Activated T-cell treated with anti-CD3 and anti-CD28 coated beads, Interleukin-2, amount 50 U/mL, for 4 hours (primary cell): ENCODE results near the gene UBP1. TPM values are rescaled to one million over a fixed set of nuclear protein-coding genes. Genes with fewer than 3 reads are reported as not detected.
A peak's percentile ranks its signal among the peaks of the same experiment; 100 is the strongest.
"Not testable (repeated sequence)": the region's sequence is repeated elsewhere in the genome, so short reads cannot be mapped to it uniquely, and the experiment has no call there.

Source experiments
- ATAC-seq, 2 donors: fragments of 200-7000 bp; cut with Tn5 transposase; one replicate each; pipeline ENCODE4 v1.10.0; 2021
- DNase-seq: peaks from one replicate; pipeline ENCODE4 v3.0.0-alpha.2; 2020
- H3K27me3 Mint-ChIP-seq: one replicate; pipeline ENCODE4 v1.8.0; 2021; ENCODE audit warnings: low read depth, mixed read lengths
- H3K36me3 Mint-ChIP-seq: one replicate; pipeline ENCODE4 v1.8.0; 2022; ENCODE audit warnings: mixed read lengths; ENCODE audit not compliant: insufficient read depth
- H3K4me1 Mint-ChIP-seq: one replicate; pipeline ENCODE4 v1.8.0; 2021; ENCODE audit warnings: low read depth, mixed read lengths
- H3K4me3 Mint-ChIP-seq: one replicate; pipeline ENCODE4 v1.8.0; 2021; ENCODE audit warnings: mild to moderate bottlenecking, moderate library complexity, mixed read lengths
- H3K9me3 Mint-ChIP-seq: one replicate; pipeline ENCODE4 v1.8.0; 2021; ENCODE audit warnings: mixed read lengths
- total RNA-seq, 3 donors: library from RNA; stranded (reverse); gene quantifications; one replicate each; pipeline ENCODE4 v1.2.1, GENCODE V29; 2021

UBP1 gene
- total RNA-seq, 3 donors from 2014 or later, result 64.2 to 69.7 (median 69.0) TPM

DNA sequence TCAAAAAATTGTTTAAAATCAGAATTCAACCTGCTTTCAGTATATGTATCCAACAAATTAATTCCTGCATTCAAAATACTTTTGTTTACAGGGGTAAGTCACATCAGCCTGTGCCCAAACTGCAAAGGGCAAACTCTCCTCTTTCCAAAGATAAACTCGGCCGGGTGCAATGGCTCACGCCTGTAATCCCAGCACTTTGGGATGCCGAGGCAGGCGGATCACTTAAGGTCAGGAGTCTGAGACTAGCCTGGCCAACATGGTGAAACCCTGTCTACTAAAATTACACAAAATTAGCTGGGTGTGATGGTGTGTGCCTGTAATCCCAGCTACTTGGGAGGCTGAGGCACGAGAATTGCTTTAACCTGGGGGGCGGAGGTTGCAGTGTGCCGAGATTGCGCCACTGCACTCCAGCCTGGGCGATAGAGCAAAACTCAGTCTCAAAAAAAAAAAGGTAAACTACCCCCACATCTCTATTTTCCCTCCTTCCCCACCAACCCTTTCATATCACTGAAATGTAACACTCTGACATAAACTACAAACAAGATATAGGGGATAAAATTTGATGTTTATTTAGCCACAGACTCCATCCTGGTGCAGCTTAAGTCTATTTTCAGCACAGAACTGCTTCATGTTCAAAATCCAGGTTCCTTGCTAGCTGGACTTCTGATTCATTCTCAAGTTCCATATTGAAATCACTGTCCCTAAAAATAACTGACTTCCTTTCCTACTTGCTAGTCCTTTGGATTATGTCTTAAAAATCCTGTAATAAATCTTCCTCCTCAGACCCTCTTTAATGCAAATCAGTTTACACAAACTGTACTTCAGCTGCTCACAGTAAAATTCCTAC lies 15.4 kb downstream of the UBP1 start:
- no peaks in the 10 kb centered on the region for H3K27me3 Mint-ChIP-seq
- no peaks in the 10 kb centered on the region for H3K9me3 Mint-ChIP-seq
- ATAC-seq (no peak), DNase-seq (no peak)
- H3K36me3 Mint-ChIP-seq, result peaks cover 24% of the 10 kb centered on the region
- H3K4me1 Mint-ChIP-seq, result peaks cover 42% of the 10 kb centered on the region
- no peak overlapping the region for H3K4me3 Mint-ChIP-seq

DNA sequence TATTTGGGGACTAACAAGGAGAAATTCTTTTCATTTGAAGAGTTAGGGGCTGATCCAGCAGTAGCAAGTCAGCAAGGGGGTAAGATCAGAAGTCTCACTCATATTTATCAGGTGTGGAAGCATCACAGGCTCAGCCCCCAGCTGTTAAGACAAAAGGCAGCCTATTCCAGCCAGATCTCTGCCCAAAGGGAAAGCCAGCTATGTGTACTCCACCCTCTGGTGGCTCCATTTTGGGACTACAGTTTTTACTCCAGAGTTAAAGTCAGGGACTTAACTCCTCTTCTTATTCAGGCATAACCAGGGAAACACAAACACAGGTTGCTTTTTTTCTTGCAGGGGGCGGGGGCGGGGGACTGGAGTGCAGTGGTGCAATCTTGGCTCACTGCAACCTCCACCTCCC lies 19.2 kb downstream of the UBP1 start:
- no peaks in the 10 kb centered on the region for H3K9me3 Mint-ChIP-seq

DNA sequence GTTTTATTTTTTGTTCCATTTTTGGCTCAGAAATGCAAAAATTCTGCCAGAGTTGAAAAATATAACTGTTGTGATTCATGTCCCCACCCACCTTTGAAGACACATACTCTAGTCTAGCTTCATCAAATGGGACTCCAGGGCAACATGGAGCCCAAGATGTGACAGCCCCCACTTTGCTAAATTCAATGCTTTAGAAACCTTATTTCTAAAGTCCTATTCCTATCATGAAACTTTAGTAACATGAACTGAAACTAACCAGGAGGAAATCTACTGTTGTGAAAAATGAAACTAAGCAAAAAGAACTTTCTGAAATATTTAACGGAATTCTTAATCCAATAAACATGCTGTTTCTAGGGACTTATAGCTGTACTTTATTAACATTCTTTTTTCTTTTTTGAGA lies 20.3 kb downstream of the UBP1 start:
- DNase-seq, result no peak
- no peaks in the 10 kb centered on the region for H3K9me3 Mint-ChIP-seq
- no peak for ATAC-seq
- peaks cover 16% of the 10 kb centered on the region for H3K4me1 Mint-ChIP-seq
- peaks cover 32% of the 10 kb centered on the region for H3K36me3 Mint-ChIP-seq
- no peaks in the 10 kb centered on the region for H3K27me3 Mint-ChIP-seq
- H3K4me3 Mint-ChIP-seq, result no peak overlapping the region

More for the DNA sequence above, 19.2 kb downstream of the UBP1 start:
- Mint-ChIP-seq H3K36me3 (peaks cover 32% of the 10 kb centered on the region), H3K4me1 (peaks cover 19% of the 10 kb centered on the region), H3K4me3 (no peak overlapping the region), H3K27me3 (no peaks in the 10 kb centered on the region)
- ATAC-seq (no peak), DNase-seq (no peak)

DNA sequence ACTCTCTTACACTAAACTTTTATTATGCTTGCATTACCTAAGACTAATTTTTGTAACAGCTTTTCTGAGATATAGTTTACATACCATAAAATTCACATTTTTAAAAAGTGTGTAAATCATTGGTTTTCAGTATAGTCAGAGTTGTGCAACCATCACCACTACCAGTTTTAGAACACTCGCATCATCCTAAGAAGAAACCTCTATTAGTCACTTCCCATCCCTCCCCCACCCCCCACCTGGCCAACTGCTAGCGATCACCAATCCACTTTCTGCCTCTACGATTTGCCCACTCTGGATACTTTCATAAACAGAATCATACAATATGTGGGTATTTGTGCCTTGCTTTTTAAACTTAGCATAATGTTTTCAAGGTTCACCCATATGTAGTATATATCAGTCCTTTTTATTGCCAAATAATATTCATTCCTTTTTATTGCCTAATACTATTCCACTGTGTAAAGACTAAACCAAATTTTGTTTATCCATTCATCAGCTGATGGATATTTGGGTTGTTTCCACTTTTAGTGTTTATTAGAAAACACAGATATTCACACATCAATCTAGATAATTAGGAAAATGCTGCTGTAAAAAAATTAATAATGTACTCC lies 23.0 kb downstream of the UBP1 start:
- ATAC-seq (peak; percentile 46 to 73), DNase-seq (no peak)
- Mint-ChIP-seq H3K4me3 (no peak overlapping the region), H3K27me3 (no peaks in the 10 kb centered on the region), H3K36me3 (peaks cover 46% of the 10 kb centered on the region), H3K9me3 (no peaks in the 10 kb centered on the region), H3K4me1 (peaks cover 15% of the 10 kb centered on the region)

DNA sequence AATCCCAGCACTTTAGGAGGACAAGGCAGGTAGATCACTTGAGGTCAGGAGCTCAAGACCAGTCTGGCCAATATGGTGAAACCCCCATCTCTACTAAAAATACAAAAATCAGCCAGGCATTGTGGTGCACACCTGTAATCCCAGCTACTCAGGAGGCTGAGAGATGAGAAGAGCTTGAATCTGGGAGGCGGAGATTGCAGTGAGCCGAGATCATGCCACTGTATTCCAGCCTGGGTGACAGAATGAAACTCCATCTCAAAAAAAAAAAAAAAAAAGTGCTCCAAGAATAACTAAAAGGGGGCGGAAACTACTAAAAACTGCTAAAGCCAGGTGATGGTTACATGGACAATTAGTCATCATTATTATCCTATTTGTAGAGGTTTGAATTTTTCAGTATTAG lies 29.4 kb downstream of the UBP1 start:
- H3K36me3 Mint-ChIP-seq, result peaks cover 50% of the 10 kb centered on the region
- H3K4me1 Mint-ChIP-seq, H3K27me3 Mint-ChIP-seq, DNase-seq, ATAC-seq, H3K9me3 Mint-ChIP-seq, H3K4me3 Mint-ChIP-seq: not testable (repeated sequence)

DNA sequence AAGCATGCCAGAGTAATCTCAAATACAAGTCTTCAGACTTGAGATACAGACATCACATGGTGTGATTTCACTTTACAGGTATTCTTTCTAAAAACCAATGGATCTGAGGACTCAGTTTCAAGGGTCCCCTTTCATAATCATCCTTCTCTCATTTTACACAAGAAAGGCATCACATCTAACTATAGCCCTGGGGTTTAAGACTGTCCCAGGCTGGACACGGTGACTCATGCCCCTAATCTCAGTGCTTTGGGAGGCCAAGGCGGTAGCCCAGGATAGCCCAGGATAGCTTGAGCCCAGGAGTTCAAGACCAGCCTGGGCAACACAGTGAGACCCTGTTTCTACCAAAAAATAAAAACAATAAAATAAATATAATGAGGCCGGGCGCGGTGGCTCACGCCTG lies 36.4 kb downstream of the UBP1 start:
- H3K27me3 Mint-ChIP-seq, result no peaks in the 10 kb centered on the region
- H3K36me3 Mint-ChIP-seq, result peaks cover 44% of the 10 kb centered on the region
- ATAC-seq (no peak), DNase-seq (no peak)
- no peaks in the 10 kb centered on the region for H3K9me3 Mint-ChIP-seq
- H3K4me3 Mint-ChIP-seq, result no peak overlapping the region
- H3K4me1 Mint-ChIP-seq, result no peaks in the 10 kb centered on the region

DNA sequence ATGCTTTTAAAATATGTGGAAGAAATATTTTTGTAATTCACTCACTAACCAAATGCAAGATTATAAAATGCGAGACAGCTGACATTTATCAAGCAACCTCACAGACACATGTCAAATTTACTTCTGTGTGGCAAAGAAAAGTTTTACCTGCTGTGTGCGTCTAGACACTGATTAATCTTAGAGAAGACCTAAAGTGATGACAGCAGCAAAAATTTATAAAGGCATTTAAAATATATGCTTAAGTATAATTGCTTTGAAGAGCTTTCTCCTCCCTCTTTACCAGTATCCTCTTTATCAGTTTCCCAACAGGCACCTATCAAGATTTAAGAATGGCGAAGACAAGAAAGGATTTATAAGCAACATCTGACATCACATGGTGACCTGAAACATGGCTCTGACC lies 37.3 kb downstream of the UBP1 start:
- ATAC-seq, result no peak
- H3K4me1 Mint-ChIP-seq, result no peaks in the 10 kb centered on the region
- no peaks in the 10 kb centered on the region for H3K9me3 Mint-ChIP-seq
- H3K27me3 Mint-ChIP-seq, result no peaks in the 10 kb centered on the region
- DNase-seq, result no peak
- peaks cover 46% of the 10 kb centered on the region for H3K36me3 Mint-ChIP-seq
- H3K4me3 Mint-ChIP-seq, result no peak overlapping the region

DNA sequence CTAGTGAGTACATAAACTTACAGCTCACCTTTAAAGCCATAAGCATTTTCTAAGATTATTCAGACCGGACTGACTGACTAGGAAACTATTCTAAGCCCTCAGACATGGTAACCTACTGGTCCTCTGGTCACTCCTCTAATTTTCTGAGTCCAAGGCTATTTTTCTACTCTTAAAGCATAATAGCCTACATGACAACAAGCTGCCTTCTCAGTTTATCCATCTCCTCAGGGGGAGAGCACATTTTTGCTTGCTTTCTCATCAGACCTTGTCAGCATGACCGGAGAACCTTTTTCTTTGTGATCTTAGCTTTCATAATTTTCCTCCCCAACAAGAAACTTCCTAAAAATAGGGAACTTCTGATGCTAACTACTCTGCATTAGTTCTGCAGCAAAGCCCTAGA lies 38.4 kb downstream of the UBP1 start:
- Mint-ChIP-seq H3K4me3 (no peak overlapping the region), H3K36me3 (peaks cover 52% of the 10 kb centered on the region), H3K27me3 (no peaks in the 10 kb centered on the region), H3K4me1 (no peaks in the 10 kb centered on the region), H3K9me3 (no peaks in the 10 kb centered on the region)
- ATAC-seq, result no peak
- no peak for DNase-seq

DNA sequence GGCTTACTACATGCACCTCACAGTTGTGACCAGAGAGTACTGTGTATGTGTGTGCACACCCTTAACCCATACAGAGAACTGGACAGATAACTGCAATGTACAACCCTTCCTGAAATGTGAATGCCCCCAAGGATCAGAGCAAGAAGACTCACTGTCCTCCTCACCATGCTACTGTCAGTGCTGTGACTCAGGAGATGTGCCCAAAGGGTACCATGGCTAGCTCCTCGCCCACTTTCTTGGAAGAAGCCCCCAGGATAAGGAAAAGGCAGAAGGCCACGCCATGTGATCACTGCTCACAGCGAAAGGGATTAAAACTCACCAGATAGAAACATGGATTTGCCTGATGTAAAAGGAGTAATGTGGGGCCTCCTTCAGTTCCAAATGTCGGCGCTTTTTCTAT lies 41.8 kb downstream of the UBP1 start:
- DNase-seq (no peak), ATAC-seq (no peak)
- no peak overlapping the region for H3K4me3 Mint-ChIP-seq
- no peaks in the 10 kb centered on the region for H3K9me3 Mint-ChIP-seq
- no peaks in the 10 kb centered on the region for H3K4me1 Mint-ChIP-seq
- peaks cover 67% of the 10 kb centered on the region for H3K36me3 Mint-ChIP-seq
- H3K27me3 Mint-ChIP-seq, result no peaks in the 10 kb centered on the region

DNA sequence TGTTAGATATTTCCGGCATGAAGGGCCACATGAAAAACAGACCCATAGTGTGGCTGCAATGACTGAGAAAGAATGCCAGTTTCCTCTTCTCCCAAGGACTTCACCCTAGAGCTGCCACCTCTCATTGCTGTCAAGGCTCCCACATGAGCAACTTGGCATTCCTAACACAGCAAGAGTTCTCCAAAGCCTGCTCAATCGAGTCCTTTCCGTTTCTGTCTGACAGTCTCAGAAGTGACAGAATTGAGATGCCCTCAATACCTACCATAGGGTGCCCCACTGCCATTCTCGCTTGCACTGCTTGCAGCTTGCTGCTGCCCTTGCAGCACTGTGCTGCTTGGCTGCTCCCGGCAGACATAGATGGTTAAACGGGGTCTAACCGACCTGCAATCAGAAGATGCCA lies 44.3 kb downstream of the UBP1 start:
- H3K4me3 Mint-ChIP-seq, result no peak overlapping the region
- DNase-seq (no peak), ATAC-seq (no peak)
- no peaks in the 10 kb centered on the region for H3K9me3 Mint-ChIP-seq
- H3K36me3 Mint-ChIP-seq, result peaks cover 70% of the 10 kb centered on the region
- peaks cover 3% of the 10 kb centered on the region for H3K4me1 Mint-ChIP-seq
- H3K27me3 Mint-ChIP-seq, result no peaks in the 10 kb centered on the region

DNA sequence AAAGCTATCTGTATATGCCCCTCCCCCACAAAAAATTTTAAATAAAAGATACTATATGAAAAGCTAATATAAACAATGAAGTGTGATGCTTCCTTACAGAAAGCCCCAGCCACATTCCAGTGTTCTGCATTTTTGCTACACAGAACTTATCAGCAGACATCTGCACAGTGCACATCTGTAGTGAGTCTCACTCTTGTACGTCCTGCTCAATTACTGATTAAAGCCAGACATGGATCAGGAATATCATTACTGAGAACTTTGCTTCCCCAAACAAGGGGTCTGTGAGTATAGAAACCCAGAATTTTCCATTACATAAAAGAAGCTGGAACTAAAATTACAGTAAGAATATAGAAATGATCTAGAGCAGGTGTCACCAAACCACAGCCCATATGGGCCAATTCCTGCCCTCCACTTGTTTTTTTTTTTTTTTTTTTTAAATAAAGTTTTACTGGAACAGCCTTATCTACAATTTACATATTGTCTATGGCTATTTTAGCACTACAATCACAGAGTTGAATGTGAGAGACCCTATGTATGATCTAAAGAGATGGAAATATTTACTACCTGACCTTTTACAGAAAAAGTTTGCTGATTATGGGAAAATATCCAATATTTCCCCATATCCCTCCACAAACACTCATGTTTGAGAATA lies 45.7 kb downstream of the UBP1 start:
- H3K36me3 Mint-ChIP-seq, result peaks cover 71% of the 10 kb centered on the region
- ATAC-seq, result no peak

DNA sequence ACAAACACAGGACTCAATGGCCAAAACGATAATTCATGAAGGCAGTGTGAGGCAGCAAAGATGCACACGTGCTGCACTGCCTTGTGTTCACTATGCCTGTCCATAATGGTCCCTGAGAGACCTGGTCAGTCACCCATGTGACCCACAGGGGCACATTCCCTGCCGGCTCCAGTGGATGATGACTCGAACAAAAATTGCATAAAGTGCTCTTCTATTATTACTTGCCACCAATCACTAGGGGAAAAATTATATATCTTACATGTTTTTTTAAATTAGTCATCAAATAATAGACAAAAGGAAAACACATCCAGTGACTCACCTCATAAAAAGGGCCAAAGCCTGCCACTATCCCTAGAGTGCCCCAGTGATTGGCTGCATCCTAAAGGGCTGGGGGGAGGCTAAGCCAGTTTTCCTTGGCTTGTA lies 47.5 kb downstream of the UBP1 start:
- DNase-seq, result no peak
- no peak for ATAC-seq
- Mint-ChIP-seq H3K27me3 (no peaks in the 10 kb centered on the region), H3K4me3 (no peak overlapping the region), H3K36me3 (peaks cover 63% of the 10 kb centered on the region), H3K4me1 (peaks cover 3% of the 10 kb centered on the region), H3K9me3 (no peaks in the 10 kb centered on the region)

More for the DNA sequence above, 45.7 kb downstream of the UBP1 start:
- no peak overlapping the region for H3K4me3 Mint-ChIP-seq
- H3K9me3 Mint-ChIP-seq, result no peaks in the 10 kb centered on the region
- peaks cover 3% of the 10 kb centered on the region for H3K4me1 Mint-ChIP-seq
- H3K27me3 Mint-ChIP-seq, result no peaks in the 10 kb centered on the region
- DNase-seq, result no peak

DNA sequence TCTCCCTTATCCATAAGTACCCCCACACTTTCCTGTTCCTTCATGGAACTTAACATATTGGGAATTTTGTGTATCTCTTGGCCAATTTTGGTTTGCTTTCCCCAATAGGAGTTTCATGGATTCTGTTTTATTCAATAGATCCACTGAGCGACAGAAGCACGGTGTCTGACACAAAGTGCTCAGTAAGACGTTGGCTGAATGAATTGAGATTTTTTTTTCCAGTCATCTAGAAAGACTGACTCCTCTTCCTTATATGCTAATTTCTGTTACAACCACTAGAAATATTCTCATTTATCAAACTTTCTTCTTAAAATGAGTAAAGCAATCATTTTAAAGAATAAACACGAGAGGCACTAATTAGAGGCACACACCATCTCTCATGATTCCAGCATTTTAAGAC lies 48.1 kb downstream of the UBP1 start:
- no peaks in the 10 kb centered on the region for H3K9me3 Mint-ChIP-seq
- DNase-seq (no peak), ATAC-seq (no peak)
- no peaks in the 10 kb centered on the region for H3K27me3 Mint-ChIP-seq
- H3K4me3 Mint-ChIP-seq, result no peak overlapping the region
- H3K36me3 Mint-ChIP-seq, result peaks cover 59% of the 10 kb centered on the region
- H3K4me1 Mint-ChIP-seq, result peaks cover 3% of the 10 kb centered on the region

DNA sequence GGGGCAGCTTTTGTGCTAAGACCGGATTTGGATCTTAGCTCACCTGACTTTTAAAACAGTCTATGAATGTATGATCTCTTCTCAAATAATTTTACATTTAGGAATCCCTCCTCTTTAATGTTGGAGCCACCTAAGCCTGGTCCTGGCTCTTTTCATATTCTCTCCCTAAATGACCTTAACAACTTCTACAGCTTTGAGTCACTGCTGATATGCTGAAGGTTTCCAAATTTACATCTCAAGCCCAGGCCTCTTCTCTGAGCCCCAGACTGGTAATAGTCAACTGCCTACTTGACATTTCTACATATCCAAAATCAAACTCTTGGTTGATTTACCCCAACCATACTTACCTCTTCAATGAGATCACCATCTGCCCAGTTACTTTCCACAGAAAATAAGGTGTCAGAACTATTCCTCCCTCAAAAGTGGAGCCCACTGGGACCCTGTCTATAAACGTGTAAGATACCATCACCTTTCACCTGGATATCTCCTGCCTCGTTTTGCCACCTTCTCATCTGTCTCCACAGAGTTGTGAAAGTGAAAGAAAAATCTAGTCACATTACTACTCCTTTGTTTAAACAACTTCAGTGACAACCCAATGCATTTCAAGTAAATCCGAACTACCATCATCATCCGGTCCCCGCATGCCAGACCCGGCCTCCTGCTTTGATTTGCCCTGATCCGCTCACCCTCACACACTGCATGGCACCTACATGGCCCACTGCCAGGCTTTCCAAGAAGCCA lies 48.8 kb downstream of the UBP1 start:
- no peak for DNase-seq
- Mint-ChIP-seq H3K9me3 (no peaks in the 10 kb centered on the region), H3K4me3 (no peak overlapping the region), H3K4me1 (peaks cover 3% of the 10 kb centered on the region), H3K27me3 (no peaks in the 10 kb centered on the region), H3K36me3 (peaks cover 57% of the 10 kb centered on the region)
- no peak for ATAC-seq
